Muscle of arm (tissue), 14 donors: ENCODE data around the gene C2orf74. TPM values are rescaled to one million over a fixed set of nuclear protein-coding genes. Genes with fewer than 3 reads are reported as not detected.
"Not testable (repeated sequence)": the region's sequence is repeated elsewhere in the genome, so short reads cannot be mapped to it uniquely, and the experiment has no call there.

Source experiments
- DNase-seq: peaks from one replicate; pipeline ENCODE4 v3.0.0-alpha.2; 2013
- long read RNA-seq, 11 donors: transcript quantifications; one replicate each; lab custom pipeline, GENCODE V29; 2026
- polyA plus RNA-seq, 12 donors: library from polyadenylated mRNA; unstranded; fragments of 120-200 nt; gene quantifications; one replicate each; pipeline ENCODE4 v1.2.1, GENCODE V29; 2013; ENCODE audit not compliant: insufficient read length in 12 of 12

Gene C2orf74
- 10 to 100 TPM in 11 of 12 donors, not detected in 1; 16.1 to 43.5 (median 24.2) TPM for polyA plus RNA-seq
- long read RNA-seq, donor 1, partial matches to known transcripts = 6 of 8 reads
- long read RNA-seq, donor 1, other reads (novel, unspliced or antisense) = 0 of 8 reads
- long read RNA-seq, donor 2, transcript C2orf74-202 (4 exons, 879 nt) = major isoform, 19 of 36 reads
- long read RNA-seq, donor 2, partial matches to known transcripts = 15 of 36 reads
- long read RNA-seq, donor 2, other reads (novel, unspliced or antisense) = 0 of 36 reads
- long read RNA-seq, donor 3, partial matches to known transcripts = 0 of 6 reads
- long read RNA-seq, donor 3, other reads (novel, unspliced or antisense) = 0 of 6 reads
- long read RNA-seq, donor 4, partial matches to known transcripts = 11 of 14 reads
- long read RNA-seq, donor 4, other reads (novel, unspliced or antisense) = 0 of 14 reads
- long read RNA-seq, donor 5, partial matches to known transcripts = 5 of 9 reads
- long read RNA-seq, donor 5, other reads (novel, unspliced or antisense) = 0 of 9 reads
- long read RNA-seq, donor 6, transcript C2orf74-202 (4 exons, 879 nt) = major isoform, 5 of 6 reads
- long read RNA-seq, donor 6, partial matches to known transcripts = 0 of 6 reads
- long read RNA-seq, donor 6, other reads (novel, unspliced or antisense) = 0 of 6 reads
- long read RNA-seq, donor 7, partial matches to known transcripts = 0 of 3 reads
- long read RNA-seq, donor 7, other reads (novel, unspliced or antisense) = 0 of 3 reads
- long read RNA-seq, donor 8, transcript C2orf74-202 (4 exons, 879 nt) = major isoform, 5 of 5 reads
- long read RNA-seq, donor 8, partial matches to known transcripts = 0 of 5 reads
- long read RNA-seq, donor 8, other reads (novel, unspliced or antisense) = 0 of 5 reads
- long read RNA-seq, donor 9, transcript C2orf74-202 (4 exons, 879 nt) = major isoform, 6 of 13 reads
- long read RNA-seq, donor 9, partial matches to known transcripts = 7 of 13 reads
- long read RNA-seq, donor 9, other reads (novel, unspliced or antisense) = 0 of 13 reads
- long read RNA-seq, donor 10, transcript C2orf74-202 (4 exons, 879 nt) = major isoform, 8 of 21 reads
- long read RNA-seq, donor 10, partial matches to known transcripts = 13 of 21 reads
- long read RNA-seq, donor 10, other reads (novel, unspliced or antisense) = 0 of 21 reads
- long read RNA-seq, donor 11, transcript C2orf74-202 (4 exons, 879 nt) = major isoform, 6 of 8 reads
- long read RNA-seq, donor 11, partial matches to known transcripts = 0 of 8 reads
- long read RNA-seq, donor 11, other reads (novel, unspliced or antisense) = 0 of 8 reads

GRCh38 chr2:61161888-61162287, at the start of gene C2orf74:
Gene C2orf74 (plus strand): TSS chr2:61162188. CDS start chr2:61162515, 327 bp downstream.
- no peak for DNase-seq

GRCh38 chr2:61114147-61114546, 47.8 kb upstream of the C2orf74 start:
- DNase-seq = no peak

- DNase-seq = no peak
Measured at GRCh38 chr2:61116302-61116701, 45.7 kb upstream of the C2orf74 start.

- DNase-seq = no peak
Measured at GRCh38 chr2:61117534-61117933, 44.5 kb upstream of the C2orf74 start.

GRCh38 chr2:61125123-61125710, 36.8 kb upstream of the C2orf74 start:
- no peak for DNase-seq

GRCh38 chr2:61125798-61126197, 36.2 kb upstream of the C2orf74 start:
- DNase-seq = no peak

- DNase-seq = not testable (repeated sequence)
Measured at GRCh38 chr2:61128122-61128521, 33.9 kb upstream of the C2orf74 start.

GRCh38 chr2:61134141-61134540, 27.8 kb upstream of the C2orf74 start:
- DNase-seq = no peak

- peak; percentile 41 for DNase-seq
Measured at GRCh38 chr2:61135510-61135909, 26.5 kb upstream of the C2orf74 start.

GRCh38 chr2:61138859-61139258, 23.1 kb upstream of the C2orf74 start:
- DNase-seq = no peak

- DNase-seq = no peak
Measured at GRCh38 chr2:61141151-61141550, 20.8 kb upstream of the C2orf74 start.

GRCh38 chr2:61144697-61145268, 17.2 kb upstream of the C2orf74 start:
- DNase-seq = peak; percentile 99

GRCh38 chr2:61145990-61146389, 16.0 kb upstream of the C2orf74 start:
- DNase-seq = no peak

GRCh38 chr2:61148091-61148490, 13.9 kb upstream of the C2orf74 start:
- not testable (repeated sequence) for DNase-seq

- DNase-seq = no peak
Measured at GRCh38 chr2:61149074-61149473, 12.9 kb upstream of the C2orf74 start.

- DNase-seq = no peak
Measured at GRCh38 chr2:61151436-61151835, 10.6 kb upstream of the C2orf74 start.

- DNase-seq = no peak
Measured at GRCh38 chr2:61157371-61158003, 4.5 kb upstream of the C2orf74 start.

GRCh38 chr2:61158356-61158955, 3.5 kb upstream of the C2orf74 start:
- DNase-seq = no peak

- no peak for DNase-seq
Measured at GRCh38 chr2:61162721-61163120, 733 bp downstream of the C2orf74 start.

- DNase-seq = not testable (repeated sequence)
Measured at GRCh38 chr2:61165082-61165481, 3.1 kb downstream of the C2orf74 start.
